IMR-90 (cell line): ENCODE results near the gene SGK1. TPM values are rescaled to one million over a fixed set of nuclear protein-coding genes. Genes with fewer than 3 reads are reported as not detected.

Source experiments
- ATAC-seq: fragments of 200-7000 bp; cut with Tn5 transposase; 2 replicates; pipeline ENCODE4 v1.9.1; 2020; ENCODE audit warnings: low read depth, mild to moderate bottlenecking, moderate library complexity
- BruUV-seq: library from RNA; stranded (reverse); fragments of 400-500 nt; replicated peaks from 2 replicates; lab custom pipeline; 2021; lab: Mats Ljungman, UMichigan
- CTCF ChIA-PET: fragments of 300-600 bp; formaldehyde crosslinking; extraction: SDS; loops from one replicate; lab custom pipeline; 2021; ENCODE audit warnings: antibody characterized with exemption; lab: Yijun Ruan, JAX
- POLR2A ChIA-PET: fragments of 300-600 bp; sonication (Branson Sonifier 250); formaldehyde crosslinking; loops from one replicate; lab custom pipeline; 2022; ENCODE audit warnings: antibody characterized with exemption; ENCODE audit not compliant: unreplicated experiment; lab: Charles Lee
- DNase-seq: peaks from one replicate; pipeline ENCODE4 v3.0.0; 2013
- H2AFZ ChIP-seq: replicated peaks from 2 replicates; pipeline ENCODE3; 2013; ENCODE audit warnings: low read length, mild to moderate bottlenecking; ENCODE audit not compliant: poor library complexity
- H2AK5ac ChIP-seq: 2 replicates; pipeline ENCODE4 v1.6.1; 2013; ENCODE audit warnings: low read depth, low read length, inconsistent platforms
- H2AK9ac ChIP-seq: replicated peaks from 2 replicates; pipeline ENCODE3; 2013; ENCODE audit warnings: mild to moderate bottlenecking, low read depth, low read length, moderate library complexity; ENCODE audit not compliant: poor library complexity
- H2BK120ac ChIP-seq: 2 replicates; pipeline ENCODE4 v1.6.1; 2013; ENCODE audit warnings: low read depth, low read length, inconsistent platforms
- H2BK15ac ChIP-seq: 3 replicates; pipeline ENCODE4 v1.6.1; 2013; ENCODE audit warnings: low read depth, low read length, inconsistent platforms
- H2BK20ac ChIP-seq: 2 replicates; pipeline ENCODE4 v1.6.1; 2013; ENCODE audit warnings: low read depth, mild to moderate bottlenecking, inconsistent platforms, low read length, moderate library complexity
- H2BK5ac ChIP-seq: 2 replicates; pipeline ENCODE4 v1.6.1; 2013; ENCODE audit warnings: mild to moderate bottlenecking, low read depth, low read length, inconsistent platforms; ENCODE audit not compliant: poor library complexity, severe bottlenecking
- H3K14ac ChIP-seq: replicated peaks from 2 replicates; pipeline ENCODE4 v1.6.1; 2013; ENCODE audit warnings: low read depth, low read length, inconsistent platforms
- H3K18ac ChIP-seq: 2 replicates; pipeline ENCODE4 v1.6.1; 2013; ENCODE audit warnings: low read depth, low read length, control low read depth
- H3K23ac ChIP-seq: 2 replicates; pipeline ENCODE4 v1.6.1; 2013; ENCODE audit warnings: low read depth, low read length, inconsistent platforms
- H3K27ac ChIP-seq: 2 replicates; pipeline ENCODE4 v1.5.1; 2013; ENCODE audit warnings: mild to moderate bottlenecking, control low read depth, low read length; ENCODE audit not compliant: insufficient read depth
- H3K27me3 ChIP-seq: 2 replicates; pipeline ENCODE4 v1.6.1; 2013; ENCODE audit warnings: low read length; ENCODE audit not compliant: control insufficient read depth, insufficient read depth
- H3K36me3 ChIP-seq: 2 replicates; pipeline ENCODE4 v1.6.1; 2013; ENCODE audit warnings: low read length, mixed read lengths; ENCODE audit not compliant: control insufficient read depth, insufficient read depth
- H3K4ac ChIP-seq: 2 replicates; pipeline ENCODE4 v1.6.1; 2013; ENCODE audit warnings: low read depth, low read length, inconsistent platforms
- H3K4me1 ChIP-seq: 2 replicates; pipeline ENCODE4 v1.6.1; 2013; ENCODE audit warnings: low read length, mixed read lengths; ENCODE audit not compliant: control insufficient read depth, insufficient read depth
- H3K4me2 ChIP-seq: 2 replicates; pipeline ENCODE4 v1.6.1; 2013; ENCODE audit warnings: low read depth, mild to moderate bottlenecking, control low read depth, low read length, moderate library complexity
- H3K4me3 ChIP-seq: 2 replicates; pipeline ENCODE4 v1.5.1; 2013; ENCODE audit warnings: low read depth, mild to moderate bottlenecking, control low read depth, low read length, moderate library complexity; ENCODE audit not compliant: insufficient read depth
- H3K56ac ChIP-seq: 2 replicates; pipeline ENCODE4 v1.6.1; 2013; ENCODE audit warnings: low read length, inconsistent platforms; ENCODE audit not compliant: insufficient read depth; ENCODE audit errors: extremely low read depth
- H3K79me1 ChIP-seq, 2 experiments: 2 replicates each; pipeline ENCODE4 v1.6.1; 2013; ENCODE audit warnings: low read length in 2 of 2, inconsistent platforms in 1 of 2, low read depth in 1 of 2
- H3K9ac ChIP-seq: 2 replicates; pipeline ENCODE4 v1.6.1; 2013; ENCODE audit warnings: low read depth, low read length, control low read depth
- H3K9me1 ChIP-seq: 2 replicates; pipeline ENCODE4 v1.6.1; 2013; ENCODE audit warnings: low read length, inconsistent platforms; ENCODE audit not compliant: insufficient read depth
- H3K9me3 ChIP-seq: 2 replicates; pipeline ENCODE4 v1.6.1; 2013; ENCODE audit warnings: low read length; ENCODE audit not compliant: control insufficient read depth, insufficient read depth
- H4K20me1 ChIP-seq: 2 replicates; pipeline ENCODE4 v1.6.1; 2013; ENCODE audit warnings: low read length, inconsistent platforms; ENCODE audit not compliant: insufficient read depth
- H4K5ac ChIP-seq: 2 replicates; pipeline ENCODE4 v1.6.1; 2013; ENCODE audit warnings: mild to moderate bottlenecking, low read depth, low read length, control low read depth
- H4K8ac ChIP-seq, 2 experiments: 2 replicates each; pipeline ENCODE4 v1.6.1; 2013; ENCODE audit warnings: low read depth in 2 of 2, low read length in 2 of 2, control low read depth in 1 of 2, inconsistent platforms in 1 of 2
- H4K91ac ChIP-seq: 2 replicates; pipeline ENCODE4 v1.6.1; 2013; ENCODE audit warnings: low read depth, low read length, inconsistent platforms; ENCODE audit not compliant: insufficient read depth
- BHLHE40 ChIP-seq: fragments of 150-350 bp; IDR thresholded peaks from 2 replicates; pipeline ENCODE4 v1.6.1; 2016; ENCODE audit warnings: mild to moderate bottlenecking, low read depth, low read length
- FOS ChIP-seq: fragments of 150-350 bp; IDR thresholded peaks from 2 replicates; pipeline ENCODE4 v1.6.1; 2016; ENCODE audit warnings: low read depth, low read length
- MAFK ChIP-seq: IDR thresholded peaks from 2 replicates; pipeline ENCODE4 v1.6.1; 2012; ENCODE audit warnings: low read depth, low read length, improper control_type of control experiment
- MAZ ChIP-seq: IDR thresholded peaks from 2 replicates; pipeline ENCODE4 v1.6.1; 2012; ENCODE audit warnings: low read depth, mild to moderate bottlenecking, low read length, improper control_type of control experiment, moderate library complexity, borderline replicate concordance
- NFE2L2 ChIP-seq: fragments of 150-350 bp; IDR thresholded peaks from 2 replicates; pipeline ENCODE4 v1.6.1; 2016; ENCODE audit warnings: low read depth, mild to moderate bottlenecking, low read length
- RAD21 ChIP-seq: IDR thresholded peaks from 2 replicates; pipeline ENCODE4 v1.6.1; 2012; ENCODE audit warnings: low read length, improper control_type of control experiment
- SMC3 ChIP-seq: fragments of 150-350 bp; IDR thresholded peaks from 2 replicates; pipeline ENCODE4 v1.6.1; 2016; ENCODE audit warnings: low read depth, mild to moderate bottlenecking, antibody characterized with exemption, low read length, moderate library complexity
- WGBS, 2 experiments: methylation state at CpG; one replicate each; pipeline versions ENCODE4 v1.1.5 to v1.1.7; 2013; ENCODE audit warnings: missing lambda C conversion rate in 2 of 2; ENCODE audit not compliant: insufficient read length in 1 of 2; ENCODE audit errors: extremely low coverage in 2 of 2; 5-methylcytosine and 5-hydroxymethylcytosine counted together
- dilution Hi-C: fragments of 300-500 bp; cut with HindIII; formaldehyde crosslinking; loops from one replicate; pipeline ENCODE4 v1.14.3; 2018; ENCODE audit warnings: low sequenced_read_pairs; ENCODE audit not compliant: unreplicated experiment
- in situ Hi-C: fragments of 300-500 bp; cut with MboI; formaldehyde crosslinking; loops from 3 replicates; pipeline ENCODE4 v1.14.3; 2019; ENCODE audit warnings: low sequenced_read_pairs, inconsistent platforms, mixed read lengths
- intact Hi-C: fragments of 100-400 bp; cut with micrococcal nuclease; formaldehyde crosslinking; loops from 2 replicates; pipeline ENCODE4 v1.10.0; 2022
- polyA plus RNA-seq, 3 experiments: library from polyadenylated mRNA; depleted of rRNA; stranded (reverse); fragments of >200 nt; gene quantifications; 2 replicates each; pipeline ENCODE4 v1.2.3, GENCODE V29; 2012; ENCODE audit warnings: low replicate concordance in 1 of 3
- total RNA-seq: library from RNA; depleted of rRNA; stranded (reverse); fragments of >200 nt; gene quantifications from 2 replicates; pipeline ENCODE4 v1.2.3, GENCODE V29; 2012
- TF ChIP-seq, protein P1 (sequence below): fragments of 150-350 bp; IDR thresholded peaks from 2 replicates; pipeline ENCODE4 v1.6.1; 2017; ENCODE audit warnings: mild to moderate bottlenecking, antibody characterized with exemption, low read length, low read depth
- TF ChIP-seq, protein P2 (sequence below): conservative IDR thresholded peaks from 2 replicates; pipeline ENCODE4 v1.5.1; 2012; ENCODE audit warnings: mild to moderate bottlenecking, low read depth, low read length, improper control_type of control experiment

The SGK1 gene
- total and polyA plus RNA-seq, 2 of the 4 experiments (the other 2 are of a cell fraction), result 121 to 255 TPM

GRCh38 chr6:134175532-134176263 is 142.2 kb downstream of the SGK1 start:
- in situ Hi-C loops, result loop anchor here (10.0 kb wide), 1 partner anchor 239 kb away; no protein-coding TSS in a partner anchor

More at GRCh38 chr6:134175532-134176263, 142.2 kb downstream of the SGK1 start:
- peak overlapping the region; percentile 43 for H4K5ac ChIP-seq
- H3K9ac ChIP-seq, result peak overlapping the region; percentile 72
- H3K79me1 ChIP-seq, result peaks cover 14 to 42% of the 10 kb centered on the region in 2 experiments
- DNase-seq (peak; percentile 78), ATAC-seq (peak; percentile 28)
- peak overlapping the region; percentile 89 to 91 for H4K8ac ChIP-seq
- H3K27ac ChIP-seq, result peak overlapping the region; percentile 76
- peaks cover 11% of the 10 kb centered on the region for H3K4me1 ChIP-seq
- H3K56ac ChIP-seq, result peak overlapping the region; percentile 68
- peak overlapping the region; percentile 75 for H3K4me2 ChIP-seq
- H3K27me3 ChIP-seq, result no peaks in the 10 kb centered on the region
- peak overlapping the region; percentile 84 for H2BK120ac ChIP-seq
- peak overlapping the region; percentile 90 for H2AFZ ChIP-seq
- H2AK5ac ChIP-seq, result peak overlapping the region; percentile 20
- TF ChIP-seq, protein P1, sequence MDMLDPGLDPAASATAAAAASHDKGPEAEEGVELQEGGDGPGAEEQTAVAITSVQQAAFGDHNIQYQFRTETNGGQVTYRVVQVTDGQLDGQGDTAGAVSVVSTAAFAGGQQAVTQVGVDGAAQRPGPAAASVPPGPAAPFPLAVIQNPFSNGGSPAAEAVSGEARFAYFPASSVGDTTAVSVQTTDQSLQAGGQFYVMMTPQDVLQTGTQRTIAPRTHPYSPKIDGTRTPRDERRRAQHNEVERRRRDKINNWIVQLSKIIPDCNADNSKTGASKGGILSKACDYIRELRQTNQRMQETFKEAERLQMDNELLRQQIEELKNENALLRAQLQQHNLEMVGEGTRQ, result peak; percentile 33; the same call in 1 of the 2 replicates
- TF ChIP-seq SMC3, result peak; percentile 18; the same call in 1 of the 2 replicates
- 0 out of 2 replicates have a peak, but pooled peaks have one; percentile 39 for TF ChIP-seq NFE2L2
- 0 out of 2 replicates have a peak, but pooled peaks have one; percentile 4 for TF ChIP-seq MAZ
- TF ChIP-seq, protein P2, sequence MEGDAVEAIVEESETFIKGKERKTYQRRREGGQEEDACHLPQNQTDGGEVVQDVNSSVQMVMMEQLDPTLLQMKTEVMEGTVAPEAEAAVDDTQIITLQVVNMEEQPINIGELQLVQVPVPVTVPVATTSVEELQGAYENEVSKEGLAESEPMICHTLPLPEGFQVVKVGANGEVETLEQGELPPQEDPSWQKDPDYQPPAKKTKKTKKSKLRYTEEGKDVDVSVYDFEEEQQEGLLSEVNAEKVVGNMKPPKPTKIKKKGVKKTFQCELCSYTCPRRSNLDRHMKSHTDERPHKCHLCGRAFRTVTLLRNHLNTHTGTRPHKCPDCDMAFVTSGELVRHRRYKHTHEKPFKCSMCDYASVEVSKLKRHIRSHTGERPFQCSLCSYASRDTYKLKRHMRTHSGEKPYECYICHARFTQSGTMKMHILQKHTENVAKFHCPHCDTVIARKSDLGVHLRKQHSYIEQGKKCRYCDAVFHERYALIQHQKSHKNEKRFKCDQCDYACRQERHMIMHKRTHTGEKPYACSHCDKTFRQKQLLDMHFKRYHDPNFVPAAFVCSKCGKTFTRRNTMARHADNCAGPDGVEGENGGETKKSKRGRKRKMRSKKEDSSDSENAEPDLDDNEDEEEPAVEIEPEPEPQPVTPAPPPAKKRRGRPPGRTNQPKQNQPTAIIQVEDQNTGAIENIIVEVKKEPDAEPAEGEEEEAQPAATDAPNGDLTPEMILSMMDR, result no peak
- TF ChIP-seq BHLHE40, result peak; percentile 62
- no peak for TF ChIP-seq RAD21
- peak; percentile 18; the same call in 1 of the 2 replicates for TF ChIP-seq FOS
- no peak for TF ChIP-seq MAFK
- peak overlapping the region; percentile 62 for H3K4me3 ChIP-seq
- BruUV-seq, result no TSS peak
- H3K14ac ChIP-seq, result peak overlapping the region; percentile 77
- H2AK9ac ChIP-seq, result peak overlapping the region; percentile 85
- POLR2A ChIA-PET, result interaction anchor here (0.7 kb wide), 1 partner anchor 198 kb away, joined by 3 read pairs; no protein-coding TSS in a partner anchor
- peak overlapping the region; percentile 83 for H2BK5ac ChIP-seq
- peaks cover 30% of the 10 kb centered on the region for H3K36me3 ChIP-seq
- dilution Hi-C loops, result no loop called here
- peak overlapping the region; percentile 93 for H4K91ac ChIP-seq
- peak overlapping the region; percentile 90 for H3K4ac ChIP-seq
- peak overlapping the region; percentile 78 for H3K23ac ChIP-seq
- intact Hi-C loops, result loop anchor here (1.0 to 5.0 kb wide), 5 partner anchors 121 to 375 kb away; no protein-coding TSS in a partner anchor
- peaks cover 40% of the 10 kb centered on the region for H4K20me1 ChIP-seq
- CTCF ChIA-PET, result interaction anchor here (0.5 kb wide), 1 partner anchor 221 kb away, joined by 3 read pairs; no protein-coding TSS in a partner anchor
- H3K9me1 ChIP-seq, result peaks cover 13% of the 10 kb centered on the region
- peak overlapping the region; percentile 59 for H3K18ac ChIP-seq
- H2BK20ac ChIP-seq, result peak overlapping the region; percentile 70
- peak overlapping the region; percentile 33; the same call in 2 of the 3 replicates for H2BK15ac ChIP-seq
- H3K9me3 ChIP-seq, result no peaks in the 10 kb centered on the region
- WGBS, 2 experiments, result 0% methylated on average over 25 of the region's 44 CpGs; no CpG with 5 or more reads in 1 of the 2 experiments
